Neural progenitor cell (in vitro differentiated cells): ENCODE data around the gene MEMO1. TPM values are rescaled to one million over a fixed set of nuclear protein-coding genes. Genes with fewer than 3 reads are reported as not detected.
"Not testable (repeated sequence)": the region's sequence is repeated elsewhere in the genome, so short reads cannot be mapped to it uniquely, and the experiment has no call there.

ENCODE experiments used
- DNase-seq: peaks from one replicate; pipeline ENCODE4 v3.0.0-alpha.2; 2016; ENCODE audit warnings: low spot score
- H2AFZ ChIP-seq: fragments of 200-600 bp; sonication (generic); replicated peaks from 2 replicates; pipeline ENCODE4 v1.6.1; 2016; ENCODE audit warnings: antibody characterized with exemption
- H3F3A ChIP-seq: fragments of 200-600 bp; sonication (generic); 2 replicates; pipeline ENCODE4 v1.6.1; 2016; ENCODE audit warnings: antibody characterized with exemption, low read depth
- H3K27ac ChIP-seq: fragments of 200-600 bp; sonication (generic); 2 replicates; pipeline ENCODE4 v1.5.1; 2016; ENCODE audit warnings: mild to moderate bottlenecking
- H3K27me3 ChIP-seq: fragments of 200-600 bp; sonication (generic); 2 replicates; pipeline ENCODE4 v1.6.1; 2016; ENCODE audit warnings: mild to moderate bottlenecking, moderate library complexity
- H3K36me3 ChIP-seq: fragments of 200-600 bp; sonication (generic); 2 replicates; pipeline ENCODE4 v1.5.1; 2016
- H3K4me1 ChIP-seq: fragments of 200-600 bp; sonication (generic); 2 replicates; pipeline ENCODE4 v1.6.1; 2016; ENCODE audit warnings: mixed run types
- H3K4me2 ChIP-seq: fragments of 200-600 bp; sonication (generic); 2 replicates; pipeline ENCODE4 v1.6.1; 2016
- H3K4me3 ChIP-seq: fragments of 200-600 bp; sonication (generic); 2 replicates; pipeline ENCODE4 v1.5.1; 2016
- H3K79me2 ChIP-seq: fragments of 200-600 bp; sonication (generic); 2 replicates; pipeline ENCODE4 v1.6.1; 2016; ENCODE audit warnings: low read depth
- H3K9ac ChIP-seq: fragments of 200-600 bp; sonication (generic); 2 replicates; pipeline ENCODE4 v1.6.1; 2016
- H3K9me3 ChIP-seq: fragments of 200-600 bp; sonication (generic); 2 replicates; pipeline ENCODE4 v1.5.1; 2016; ENCODE audit warnings: low read depth
- H4K20me1 ChIP-seq: fragments of 200-600 bp; sonication (generic); 2 replicates; pipeline ENCODE4 v1.6.1; 2016; ENCODE audit warnings: low read depth
- H3K27ac Mint-ChIP-seq: 3 replicates; pipeline ENCODE4 v1.8.0; 2021; ENCODE audit warnings: mixed read lengths
- H3K27me3 Mint-ChIP-seq: 2 replicates; pipeline ENCODE4 v1.8.0; 2022; ENCODE audit warnings: low read depth, mild to moderate bottlenecking, inconsistent platforms, moderate library complexity, mixed read lengths; ENCODE audit not compliant: insufficient read depth
- H3K36me3 Mint-ChIP-seq: 3 replicates; pipeline ENCODE4 v1.8.0; 2021; ENCODE audit warnings: mixed read lengths
- H3K4me1 Mint-ChIP-seq: 3 replicates; pipeline ENCODE4 v1.8.0; 2021; ENCODE audit warnings: mixed read lengths
- H3K4me3 Mint-ChIP-seq: 3 replicates; pipeline ENCODE4 v1.8.0; 2021; ENCODE audit warnings: mild to moderate bottlenecking, moderate library complexity, mixed read lengths
- H3K9me3 Mint-ChIP-seq: 3 replicates; pipeline ENCODE4 v1.8.0; 2020; ENCODE audit warnings: mixed read lengths
- EZH2 ChIP-seq: fragments of 200-600 bp; sonication (generic); IDR thresholded peaks from 2 replicates; pipeline ENCODE4 v1.6.1; 2017; ENCODE audit warnings: antibody characterized with exemption, mild to moderate bottlenecking, moderate library complexity
- EZH2phosphoT487 ChIP-seq: fragments of 200-600 bp; sonication (generic); IDR thresholded peaks from 2 replicates; pipeline ENCODE4 v1.6.1; 2017; ENCODE audit warnings: antibody characterized with exemption
- total RNA-seq: library from RNA; depleted of rRNA; stranded (reverse); fragments of >200 nt; gene quantifications from 2 replicates; pipeline ENCODE4 v1.2.3, GENCODE V29; 2015; ENCODE audit warnings: low replicate concordance
- TF ChIP-seq, protein P1 (sequence below): fragments of 200-600 bp; sonication (generic); IDR thresholded peaks from 2 replicates; pipeline ENCODE4 v1.5.1; 2017; ENCODE audit warnings: antibody characterized with exemption, mild to moderate bottlenecking

Gene MEMO1
- total RNA-seq, 1 donor from 2014 or later, result 25.8 TPM

DNA sequence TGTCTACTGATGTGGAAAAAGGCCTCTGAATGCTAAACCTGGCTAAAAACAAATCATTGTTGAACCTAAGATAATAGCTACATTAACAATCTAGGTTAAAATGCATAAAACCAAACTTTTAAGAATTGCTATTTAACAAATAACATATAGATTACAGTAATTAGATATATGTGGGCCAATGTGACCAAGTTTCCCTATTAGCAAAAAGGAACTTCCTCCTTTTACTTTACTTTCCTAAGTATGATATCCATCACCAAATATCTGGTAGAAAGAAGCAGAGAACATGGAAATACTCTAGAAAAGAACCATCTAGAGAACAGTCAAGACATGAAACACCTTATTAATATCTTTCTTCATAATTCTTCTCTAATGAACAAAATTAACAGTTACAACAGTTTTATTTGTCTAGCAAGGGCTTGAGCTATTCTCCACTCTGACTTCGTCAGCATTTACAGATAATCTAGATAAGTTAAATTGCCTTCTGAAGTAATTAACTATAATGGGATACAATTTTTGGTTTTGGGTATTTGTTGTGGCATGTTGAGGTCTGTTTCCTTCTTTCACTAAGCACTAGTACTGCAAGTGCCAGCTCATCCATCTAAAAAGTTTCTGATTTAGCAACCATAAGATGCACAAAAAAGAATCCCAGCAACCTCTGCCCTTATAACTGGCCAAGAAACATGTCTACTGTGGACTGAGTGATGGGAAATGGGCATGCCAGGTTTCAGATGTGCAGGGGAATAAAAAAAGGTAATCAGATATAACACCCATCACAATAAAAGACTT lies 53.3 kb downstream of the MEMO1 start:
- DNase-seq, result no peak
- Histone ChIP-seq H3K4me2 (no peak overlapping the region), H3K79me2 (peaks cover 99% of the 10 kb centered on the region), H3K36me3 (no peaks in the 10 kb centered on the region), H3K27ac (no peak overlapping the region), H3K9me3 (no peaks in the 10 kb centered on the region), H3K4me3 (no peak overlapping the region), H2AFZ (no peak overlapping the region), H3K9ac (no peak overlapping the region), H3F3A (no peaks in the 10 kb centered on the region), H3K27me3 (no peaks in the 10 kb centered on the region), H3K4me1 (no peaks in the 10 kb centered on the region), H4K20me1 (no peaks in the 10 kb centered on the region)
- peaks cover 9% of the 10 kb centered on the region for H3K36me3 Mint-ChIP-seq
- H3K9me3 Mint-ChIP-seq, result no peaks in the 10 kb centered on the region
- H3K4me3 Mint-ChIP-seq, result no peak overlapping the region
- TF ChIP-seq EZH2phosphoT487 (no peak), EZH2 (no peak)
- TF ChIP-seq, protein P1, sequence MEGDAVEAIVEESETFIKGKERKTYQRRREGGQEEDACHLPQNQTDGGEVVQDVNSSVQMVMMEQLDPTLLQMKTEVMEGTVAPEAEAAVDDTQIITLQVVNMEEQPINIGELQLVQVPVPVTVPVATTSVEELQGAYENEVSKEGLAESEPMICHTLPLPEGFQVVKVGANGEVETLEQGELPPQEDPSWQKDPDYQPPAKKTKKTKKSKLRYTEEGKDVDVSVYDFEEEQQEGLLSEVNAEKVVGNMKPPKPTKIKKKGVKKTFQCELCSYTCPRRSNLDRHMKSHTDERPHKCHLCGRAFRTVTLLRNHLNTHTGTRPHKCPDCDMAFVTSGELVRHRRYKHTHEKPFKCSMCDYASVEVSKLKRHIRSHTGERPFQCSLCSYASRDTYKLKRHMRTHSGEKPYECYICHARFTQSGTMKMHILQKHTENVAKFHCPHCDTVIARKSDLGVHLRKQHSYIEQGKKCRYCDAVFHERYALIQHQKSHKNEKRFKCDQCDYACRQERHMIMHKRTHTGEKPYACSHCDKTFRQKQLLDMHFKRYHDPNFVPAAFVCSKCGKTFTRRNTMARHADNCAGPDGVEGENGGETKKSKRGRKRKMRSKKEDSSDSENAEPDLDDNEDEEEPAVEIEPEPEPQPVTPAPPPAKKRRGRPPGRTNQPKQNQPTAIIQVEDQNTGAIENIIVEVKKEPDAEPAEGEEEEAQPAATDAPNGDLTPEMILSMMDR, result no peak
- H3K4me1 Mint-ChIP-seq, result no peaks in the 10 kb centered on the region
- peak overlapping the region; percentile 23 for H3K27ac Mint-ChIP-seq
- no peaks in the 10 kb centered on the region for H3K27me3 Mint-ChIP-seq

DNA sequence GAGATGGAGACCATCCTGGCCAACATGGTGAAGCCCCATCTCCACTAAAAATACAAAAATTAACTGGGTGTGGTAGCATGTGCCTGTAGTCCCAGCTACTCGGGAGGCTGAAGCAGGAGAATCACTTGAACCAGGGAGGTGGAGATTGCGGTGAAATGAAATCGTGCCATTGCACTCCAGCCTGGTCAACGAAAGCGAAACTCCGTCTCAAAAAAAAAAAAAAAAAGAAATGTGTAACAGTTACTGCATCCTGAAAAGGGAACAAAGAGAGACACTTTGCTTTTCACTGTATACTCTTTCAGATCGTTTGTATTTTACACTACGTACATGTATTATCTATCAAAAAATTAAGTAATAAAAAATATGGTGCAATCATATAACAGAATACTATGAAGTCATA lies 53.9 kb downstream of the MEMO1 start:
- not testable (repeated sequence) for H3K9ac ChIP-seq, H3K9me3 ChIP-seq, H3K36me3 Mint-ChIP-seq, H3K4me3 ChIP-seq, H3F3A ChIP-seq, H3K27ac Mint-ChIP-seq, H3K36me3 ChIP-seq, H3K27me3 ChIP-seq, H4K20me1 ChIP-seq, H3K4me1 ChIP-seq, H3K4me3 Mint-ChIP-seq, DNase-seq, H3K4me2 ChIP-seq, H3K27ac ChIP-seq, H3K9me3 Mint-ChIP-seq, H3K27me3 Mint-ChIP-seq, H2AFZ ChIP-seq, H3K4me1 Mint-ChIP-seq
- peaks cover 99% of the 10 kb centered on the region for H3K79me2 ChIP-seq

DNA sequence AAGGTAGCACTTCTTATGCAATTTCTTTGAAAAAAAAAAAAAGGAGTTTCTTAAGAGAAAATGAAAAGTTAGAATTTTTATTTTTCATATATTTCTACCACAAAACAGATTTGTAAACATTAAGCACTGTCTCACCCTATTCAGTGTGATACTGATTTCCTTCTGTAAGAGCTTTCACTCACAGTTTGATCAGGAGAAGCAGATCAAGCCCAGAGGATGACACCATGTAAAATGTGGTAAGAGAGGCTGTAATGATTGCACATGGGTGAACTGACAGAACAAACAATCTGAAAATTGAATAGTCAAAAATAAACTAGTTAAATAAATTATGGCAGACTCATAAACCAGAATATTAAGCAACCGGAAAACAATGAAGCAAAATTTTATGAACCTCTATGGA lies 54.5 kb downstream of the MEMO1 start:
- Histone ChIP-seq H3K27me3 (no peaks in the 10 kb centered on the region), H3K36me3 (no peaks in the 10 kb centered on the region), H3K9ac (no peak overlapping the region), H4K20me1 (no peaks in the 10 kb centered on the region), H3K27ac (no peak overlapping the region), H2AFZ (no peak overlapping the region), H3K4me3 (no peak overlapping the region), H3K79me2 (peaks cover 99% of the 10 kb centered on the region), H3K4me2 (no peak overlapping the region), H3K4me1 (no peaks in the 10 kb centered on the region), H3K9me3 (no peaks in the 10 kb centered on the region), H3F3A (no peaks in the 10 kb centered on the region)
- H3K27me3 Mint-ChIP-seq, result no peaks in the 10 kb centered on the region
- TF ChIP-seq, protein P1, result no peak
- TF ChIP-seq EZH2phosphoT487, result no peak
- TF ChIP-seq EZH2, result no peak
- H3K36me3 Mint-ChIP-seq, result peaks cover 8% of the 10 kb centered on the region
- H3K4me3 Mint-ChIP-seq, result no peak overlapping the region
- no peak overlapping the region for H3K27ac Mint-ChIP-seq
- no peaks in the 10 kb centered on the region for H3K9me3 Mint-ChIP-seq
- DNase-seq, result no peak
- H3K4me1 Mint-ChIP-seq, result no peaks in the 10 kb centered on the region

DNA sequence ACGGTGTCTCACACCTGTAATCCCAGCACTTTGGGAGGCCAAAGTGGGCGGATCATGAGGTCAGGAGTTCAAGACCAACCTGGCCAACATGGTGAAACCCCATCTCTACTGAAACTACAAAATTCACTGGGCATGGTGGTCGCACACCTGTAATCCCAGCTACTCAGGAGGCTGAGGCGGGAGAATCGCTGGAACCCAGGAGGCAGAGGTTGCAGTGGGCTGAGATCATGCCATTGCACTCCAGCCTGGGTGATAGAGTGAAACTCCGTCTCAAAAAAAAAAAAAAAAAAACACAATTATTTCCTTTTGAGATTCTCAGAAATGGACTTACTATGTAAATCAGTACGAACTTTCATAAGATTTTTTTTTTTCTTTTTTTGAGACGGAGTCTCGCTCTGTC lies 57.7 kb downstream of the MEMO1 start:
- H3K4me3 Mint-ChIP-seq, H3K27me3 ChIP-seq, H3K27me3 Mint-ChIP-seq, H3K4me2 ChIP-seq, H3K4me1 Mint-ChIP-seq, H3K27ac ChIP-seq, H3K9me3 ChIP-seq, H3K36me3 ChIP-seq, H3K27ac Mint-ChIP-seq, H3K4me3 ChIP-seq, H3K4me1 ChIP-seq, H3F3A ChIP-seq, DNase-seq, H2AFZ ChIP-seq, H4K20me1 ChIP-seq, H3K9ac ChIP-seq, H3K9me3 Mint-ChIP-seq: not testable (repeated sequence)
- H3K79me2 ChIP-seq, result peaks cover 100% of the 10 kb centered on the region
- peaks cover 14% of the 10 kb centered on the region for H3K36me3 Mint-ChIP-seq
